ENCODE measurements around the gene CTF1. TPM values are rescaled to one million over a fixed set of nuclear protein-coding genes. Genes with fewer than 3 reads are reported as not detected.

The CTF1 gene
- total RNA-seq, 1 donor from 2014 or later = 3.2 TPM

GRCh38 chr16:30951750-30952149 lies 55.3 kb downstream of the CTF1 start:
- intact Hi-C loops (cut with DNase I) = no loop called here
- Histone ChIP-seq H3K27ac (peak overlapping the region; percentile 98), H3K4me1 (peaks cover 57% of the 10 kb centered on the region), H3K9me3 (no peaks in the 10 kb centered on the region), H3K36me3 (no peaks in the 10 kb centered on the region), H3K27me3 (no peaks in the 10 kb centered on the region), H3K4me3 (no peak overlapping the region)
- TF ChIP-seq POLR2AphosphoS5 (IDR thresholded peaks at IDR 0.05; ENCODE audit: insufficient read depth in 1 of 2, low read depth in 1 of 2) = peak in 1 of 2 donors; percentile 40
- no peak for TF ChIP-seq CTCF (IDR thresholded peaks at IDR 0.05)
- DNase-seq (ENCODE audit: extremely low spot score in 2 of 2) = no peak

GRCh38 chr16:30953111-30953510 lies 56.7 kb downstream of the CTF1 start:
- Histone ChIP-seq H3K4me3 (no peak overlapping the region), H3K27me3 (no peaks in the 10 kb centered on the region), H3K4me1 (peaks cover 54% of the 10 kb centered on the region), H3K36me3 (no peaks in the 10 kb centered on the region), H3K9me3 (no peaks in the 10 kb centered on the region), H3K27ac (peak overlapping the region; percentile 20)
- TF ChIP-seq CTCF (IDR thresholded peaks at IDR 0.05) (no peak), POLR2AphosphoS5 (IDR thresholded peaks at IDR 0.05; ENCODE audit: insufficient read depth in 1 of 2, low read depth in 1 of 2) (no peak), POLR2A (IDR thresholded peaks at IDR 0.05) (no peak)
- no peak for DNase-seq (ENCODE audit: extremely low spot score in 2 of 2)
- intact Hi-C loops (cut with DNase I) = no loop called here

MicroRNA genes within 50 kb of the gene (microRNA counts, 767-probe panel; counts per million panel counts)
- 238 to 261 counts per million in 2 donors for microRNA hsa-miR-762

Small RNA genes lying within 50 kb of the gene (microRNA-seq; reads per million reads assigned to microRNA genes)
- not detected for gene MIR4519 (ENCODE audit: borderline number of aligned reads, borderline replicate concordance)
- not detected for gene MIR762 (ENCODE audit: borderline number of aligned reads, borderline replicate concordance)

Small RNA genes lying within 50 kb of the gene (small RNA-seq; reads per million reads assigned to genes)
- gene AC135048.1 = not detected
- gene MIR4519 = not detected
- gene MIR762 = not detected

Other genes with a start within 250 kb of the CTF1 start
- gene PRR14, start 245.7 kb upstream of the CTF1 start, total RNA-seq = 60.4 TPM
- 28.7 TPM for gene FBRS, start 238.2 kb upstream of the CTF1 start, total RNA-seq
- 28.5 TPM for gene SRCAP, start 197.4 kb upstream of the CTF1 start, total RNA-seq
- 32.9 TPM for gene PHKG2, start 148.2 kb upstream of the CTF1 start, total RNA-seq
- 1.7 TPM for gene CFAP119, start 134.6 kb upstream of the CTF1 start, total RNA-seq
- gene RNF40, start 134.3 kb upstream of the CTF1 start, total RNA-seq = 60.9 TPM
- 11.3 TPM for gene ZNF629, start 109.4 kb upstream of the CTF1 start, total RNA-seq
- gene BCL7C, start 2.5 kb upstream of the CTF1 start, total RNA-seq = 38.1 TPM
- 21.4 TPM for gene FBXL19, start 27.0 kb downstream of the CTF1 start, total RNA-seq
- gene ORAI3, start 52.5 kb downstream of the CTF1 start, total RNA-seq = 27.0 TPM
- 10.6 TPM for gene SETD1A, start 61.1 kb downstream of the CTF1 start, total RNA-seq
- 14.5 TPM for gene HSD3B7, start 88.6 kb downstream of the CTF1 start, total RNA-seq
- gene STX1B, start 114.0 kb downstream of the CTF1 start, total RNA-seq = 4.7 TPM
- gene STX4, start 136.9 kb downstream of the CTF1 start, total RNA-seq = 42.5 TPM
- 5.4 TPM for gene ZNF668, start 177.6 kb downstream of the CTF1 start, total RNA-seq
- gene ZNF646, start 177.8 kb downstream of the CTF1 start, total RNA-seq = 10.6 TPM
- 2.0 TPM for gene PRSS53, start 192.3 kb downstream of the CTF1 start, total RNA-seq
- 123 TPM for gene VKORC1, start 198.2 kb downstream of the CTF1 start, total RNA-seq
- 48.9 TPM for gene BCKDK, start 211.8 kb downstream of the CTF1 start, total RNA-seq
- 76.6 TPM for gene KAT8, start 221.1 kb downstream of the CTF1 start, total RNA-seq
- gene PRSS8, start 239.1 kb downstream of the CTF1 start, total RNA-seq = 26.0 TPM